ENCODE measurements around the gene NAA20.

Gene NAA20

GRCh38 chr20:20075032-20075431 lies 57.9 kb downstream of the NAA20 start:
- Histone ChIP-seq H3K27me3 (ENCODE audit: insufficient read depth, poor library complexity, severe bottlenecking) (peaks cover 5% of the 10 kb centered on the region), H3K27ac (replicated peaks) (no peak overlapping the region), H3K4me3 (replicated peaks; ENCODE audit: insufficient read depth, low read length) (no peak overlapping the region)
- DNase-seq (ENCODE audit: low read depth in 1 of 2, low spot score in 1 of 2): no peak
- TF ChIP-seq SPI1 (IDR thresholded peaks at IDR 0.05; ENCODE audit: borderline replicate concordance, low read depth) (no peak), GABPA (IDR thresholded peaks at IDR 0.05; ENCODE audit: low read depth) (no peak), CTCF (IDR thresholded peaks at IDR 0.05; ENCODE audit: insufficient read depth, low read length) (no peak), REST (IDR thresholded peaks at IDR 0.05; ENCODE audit: insufficient replicate concordance, low read depth) (no peak), POLR2AphosphoS5 (IDR thresholded peaks at IDR 0.05; ENCODE audit: low read depth) (no peak)

GRCh38 chr20:20076297-20077065 lies 59.3 kb downstream of the NAA20 start:
- Histone ChIP-seq H3K27me3 (ENCODE audit: insufficient read depth, poor library complexity, severe bottlenecking) (peaks cover 5% of the 10 kb centered on the region), H3K4me3 (replicated peaks; ENCODE audit: insufficient read depth, low read length) (no peak overlapping the region), H3K27ac (replicated peaks) (no peak overlapping the region)
- no peak for DNase-seq (ENCODE audit: low read depth in 1 of 2, low spot score in 1 of 2)
- TF ChIP-seq REST (IDR thresholded peaks at IDR 0.05; ENCODE audit: insufficient replicate concordance, low read depth) (no peak), CTCF (IDR thresholded peaks at IDR 0.05; ENCODE audit: insufficient read depth, low read length) (no peak), POLR2AphosphoS5 (IDR thresholded peaks at IDR 0.05; ENCODE audit: low read depth) (no peak), SPI1 (IDR thresholded peaks at IDR 0.05; ENCODE audit: borderline replicate concordance, low read depth) (no peak), GABPA (IDR thresholded peaks at IDR 0.05; ENCODE audit: low read depth) (no peak)

GRCh38 chr20:20078041-20078440 lies 60.9 kb downstream of the NAA20 start:
- TF ChIP-seq SPI1 (IDR thresholded peaks at IDR 0.05; ENCODE audit: borderline replicate concordance, low read depth): no peak
- TF ChIP-seq CTCF (IDR thresholded peaks at IDR 0.05; ENCODE audit: insufficient read depth, low read length): no peak
- TF ChIP-seq GABPA (IDR thresholded peaks at IDR 0.05; ENCODE audit: low read depth): no peak
- TF ChIP-seq POLR2AphosphoS5 (IDR thresholded peaks at IDR 0.05; ENCODE audit: low read depth): no peak
- Histone ChIP-seq H3K27ac (replicated peaks) (no peak overlapping the region), H3K27me3 (ENCODE audit: insufficient read depth, poor library complexity, severe bottlenecking) (peaks cover 5% of the 10 kb centered on the region), H3K4me3 (replicated peaks; ENCODE audit: insufficient read depth, low read length) (no peak overlapping the region)
- DNase-seq (ENCODE audit: low read depth in 1 of 2, low spot score in 1 of 2): no peak
